Aorta (tissue), 5 donors: ENCODE measurements around the gene GAL3ST1. TPM values are rescaled to one million over a fixed set of nuclear protein-coding genes. Genes with fewer than 3 reads are reported as not detected.

Source experiments
- ATAC-seq: fragments of 200-7000 bp; cut with Tn5 transposase; one replicate; pipeline ENCODE4 v1.9.1; 2022; ENCODE audit warnings: moderate library complexity; ENCODE audit not compliant: low FRiP score
- DNase-seq, 2 donors: peaks; one replicate each; pipeline ENCODE4 v3.0.0-alpha.2; 2020
- H3K27ac ChIP-seq, 2 donors: one replicate each; pipeline ENCODE4 v1.5.1; 2013; ENCODE audit warnings: low read length in 2 of 2, mild to moderate bottlenecking in 2 of 2, moderate library complexity in 2 of 2, control low read depth in 1 of 2, inconsistent platforms in 1 of 2, low read depth in 1 of 2
- H3K27me3 ChIP-seq, 2 donors: one replicate each; pipeline ENCODE4 v1.6.1; 2013; ENCODE audit warnings: control low read depth in 1 of 2, low read length in 1 of 2, mild to moderate bottlenecking in 1 of 2, moderate library complexity in 1 of 2; ENCODE audit not compliant: insufficient read depth in 2 of 2, control insufficient read depth in 1 of 2
- H3K36me3 ChIP-seq, 2 donors: one replicate each; pipeline ENCODE4 v1.6.1; 2013; ENCODE audit warnings: control low read depth in 1 of 2, low read length in 1 of 2, mild to moderate bottlenecking in 1 of 2; ENCODE audit not compliant: insufficient read depth in 2 of 2, control insufficient read depth in 1 of 2
- H3K4me1 ChIP-seq, 2 donors: one replicate each; pipeline ENCODE4 v1.6.1; 2013; ENCODE audit warnings: low read length in 2 of 2, control low read depth in 1 of 2, mild to moderate bottlenecking in 1 of 2, moderate library complexity in 1 of 2; ENCODE audit not compliant: insufficient read depth in 2 of 2, control insufficient read depth in 1 of 2
- H3K4me3 ChIP-seq, 2 donors: one replicate each; pipeline ENCODE4 v1.5.1; 2013; ENCODE audit warnings: low read length in 2 of 2, control low read depth in 1 of 2, mild to moderate bottlenecking in 1 of 2
- H3K9me3 ChIP-seq: one replicate; pipeline ENCODE4 v1.6.1; 2013; ENCODE audit warnings: mild to moderate bottlenecking, low read length; ENCODE audit not compliant: control insufficient read depth
- WGBS, 2 donors: extraction: QIAGEN DNeasy Blood & Tissue Kit; methylation state at CpG; one replicate each; pipeline ENCODE4 v1.1.7; 2013; 5-methylcytosine and 5-hydroxymethylcytosine counted together
- intact Hi-C, 2 donors: fragments of 100-400 bp; cut with DNase I; formaldehyde crosslinking; loops; one replicate each; pipeline versions ENCODE4 v1.14.2 to v1.15.0; 2022
- polyA plus RNA-seq, 2 donors: library from polyadenylated mRNA; stranded (reverse); fragments of 200-250 nt; gene quantifications; one replicate each; pipeline ENCODE4 v1.2.3, GENCODE V29; 2013
- total RNA-seq, 2 donors: library from RNA; stranded (reverse); fragmentation: NEBNext Ultra II Directional; extraction: Animal tissue kit (Norgen Biotek cat#: 25700); gene quantifications; one replicate each; pipeline ENCODE4 v1.2.1, GENCODE V29; 2021
- donor health status: healthy with polysubstance abuse.
- donor health status: Bipolar disorder and iron deficiency.
- donor health status: DM: no; HTN: no; CAD: no.
- donor health status: DM: no; HTN: no; CAD: no.
- donor health status: DM: yes; HTN: yes; CAD: no.

The GAL3ST1 gene
- total and polyA plus RNA-seq, 4 donors, result 1.2 to 9.3 (median 2.6) TPM

DNA sequence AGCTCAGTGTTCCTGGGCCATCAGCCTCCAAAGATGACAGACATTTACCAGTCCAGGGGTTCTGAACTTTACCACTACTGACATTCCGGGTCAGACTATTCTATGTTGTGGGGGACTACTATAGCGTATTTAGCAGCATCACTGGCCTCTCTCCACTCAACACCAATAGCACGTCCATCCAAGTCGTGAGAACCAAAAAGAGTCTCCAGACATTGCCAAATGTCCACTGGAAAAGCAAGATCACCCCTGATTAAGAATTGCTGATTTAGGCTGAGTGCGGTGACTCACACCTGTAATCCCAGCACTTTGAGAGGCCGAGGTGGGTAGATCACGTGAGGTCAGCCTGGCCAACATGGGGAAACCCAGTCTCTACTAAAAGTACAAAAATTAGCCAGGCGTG lies 11.9 kb upstream of the GAL3ST1 start:
- Histone ChIP-seq H3K4me3 (no peak overlapping the region), H3K27me3 (no peaks in the 10 kb centered on the region), H3K4me1 (no peaks in the 10 kb centered on the region), H3K9me3 (no peaks in the 10 kb centered on the region), H3K36me3 (peaks cover 0 to 18% of the 10 kb centered on the region in 2 donors), H3K27ac (no peak overlapping the region)
- no peak for DNase-seq
- ATAC-seq, result no peak
- 92 to 93% methylated on average over 8 of the region's 8 CpGs for WGBS, 2 donors
- intact Hi-C loops, result no loop called here

- no peak overlapping the region for H3K4me3 ChIP-seq
- no peaks in the 10 kb centered on the region for H3K9me3 ChIP-seq
- intact Hi-C loops, result no loop called here
- no peaks in the 10 kb centered on the region for H3K27me3 ChIP-seq
- no peaks in the 10 kb centered on the region for H3K4me1 ChIP-seq
- WGBS, 2 donors, result 92% methylated on average over 15 of the region's 15 CpGs
- no peak for DNase-seq
- no peak overlapping the region for H3K27ac ChIP-seq
- ATAC-seq, result no peak
- peaks cover 0 to 21% of the 10 kb centered on the region in 2 donors for H3K36me3 ChIP-seq
Measured at GRCh38 chr22:30584441-30584840, 10.0 kb upstream of the GAL3ST1 start.

DNA sequence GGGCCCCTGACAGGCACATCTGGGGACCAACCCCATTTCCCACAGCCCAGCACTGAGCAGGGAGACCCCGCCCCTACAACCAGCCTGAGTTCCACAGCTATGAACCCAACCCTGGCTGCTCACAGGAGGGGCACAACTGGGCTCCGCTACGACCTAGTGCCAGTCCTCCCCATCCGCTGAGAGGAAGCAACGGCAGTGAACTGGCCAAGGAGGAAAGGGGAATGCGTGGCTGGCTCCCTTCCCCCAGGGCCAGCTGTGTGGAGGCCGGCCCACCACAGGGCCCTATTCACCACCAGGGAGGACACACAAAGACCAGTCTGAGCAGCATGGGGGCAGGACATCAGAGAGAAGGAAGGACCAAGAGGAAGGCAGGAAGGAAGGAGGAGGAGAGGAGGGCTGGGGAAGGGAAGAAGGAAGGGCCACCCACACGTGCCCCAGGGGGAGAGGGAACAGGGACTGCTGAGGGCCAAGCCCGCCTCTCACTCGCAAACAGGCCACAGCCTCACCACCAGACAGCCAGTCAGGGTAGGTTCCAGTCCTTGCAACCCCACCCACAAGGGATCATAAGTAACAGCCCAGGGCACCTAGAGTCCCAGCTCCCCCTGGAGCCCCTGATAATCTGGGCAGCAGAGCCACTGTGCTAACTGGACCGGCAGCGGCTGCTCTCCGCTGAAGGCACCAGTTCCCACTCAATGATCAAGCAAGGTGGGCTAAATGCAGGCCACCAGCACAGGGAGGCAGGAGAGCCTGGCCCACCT lies 8.5 kb upstream of the GAL3ST1 start:
- intact Hi-C loops, result no loop called here
- no peak for DNase-seq
- 72 to 80% methylated on average over 13 of the region's 13 CpGs for WGBS, 2 donors
- ATAC-seq, result no peak
- Histone ChIP-seq H3K9me3 (no peaks in the 10 kb centered on the region), H3K4me3 (no peak overlapping the region), H3K27ac (no peak overlapping the region), H3K4me1 (no peaks in the 10 kb centered on the region), H3K27me3 (no peaks in the 10 kb centered on the region), H3K36me3 (peaks cover 0 to 23% of the 10 kb centered on the region in 2 donors)

- Histone ChIP-seq H3K27me3 (no peaks in the 10 kb centered on the region), H3K36me3 (peaks cover 0 to 19% of the 10 kb centered on the region in 2 donors), H3K9me3 (no peaks in the 10 kb centered on the region), H3K4me1 (no peaks in the 10 kb centered on the region), H3K27ac (no peak overlapping the region), H3K4me3 (no peak overlapping the region)
- DNase-seq (no peak), ATAC-seq (no peak)
- WGBS, 2 donors, result 74 to 75% methylated on average over 6 of the region's 6 CpGs
- intact Hi-C loops, result no loop called here
Measured at GRCh38 chr22:30582051-30582450, 7.6 kb upstream of the GAL3ST1 start.

DNA sequence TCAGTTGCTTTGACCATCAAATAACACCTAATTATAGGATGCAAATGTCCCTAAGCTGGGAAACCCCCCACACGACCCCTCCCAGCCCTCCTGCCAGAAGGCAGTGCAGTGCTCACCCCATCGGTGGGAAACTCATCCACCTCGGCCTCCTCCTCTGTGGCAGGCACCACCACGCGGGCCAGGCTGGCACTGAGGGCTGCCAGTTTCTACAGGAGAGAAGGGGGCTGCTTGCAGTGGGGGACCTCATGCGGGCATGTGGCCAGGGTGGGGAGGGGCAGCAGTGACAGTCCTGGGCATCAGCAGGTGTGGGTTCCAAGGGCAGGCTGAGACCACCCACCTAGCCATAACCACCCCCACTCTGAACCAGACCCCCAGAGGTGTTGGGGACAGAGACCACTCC lies 6.4 kb upstream of the GAL3ST1 start:
- H3K36me3 ChIP-seq, result peaks cover 0 to 14% of the 10 kb centered on the region in 2 donors
- no peak overlapping the region for H3K4me3 ChIP-seq
- H3K9me3 ChIP-seq, result no peaks in the 10 kb centered on the region
- ATAC-seq (no peak), DNase-seq (no peak)
- H3K27ac ChIP-seq, result no peak overlapping the region
- no peaks in the 10 kb centered on the region for H3K27me3 ChIP-seq
- peaks cover 0 to under 1% of the 10 kb centered on the region in 2 donors for H3K4me1 ChIP-seq
- 84% methylated on average over 6 of the region's 6 CpGs for WGBS, 2 donors
- intact Hi-C loops, result no loop called here

- Histone ChIP-seq H3K27me3 (no peaks in the 10 kb centered on the region), H3K4me1 (peaks cover 0 to 3% of the 10 kb centered on the region in 2 donors), H3K4me3 (no peak overlapping the region), H3K9me3 (no peaks in the 10 kb centered on the region), H3K36me3 (peaks cover 0 to 10% of the 10 kb centered on the region in 2 donors), H3K27ac (no peak overlapping the region)
- DNase-seq (no peak), ATAC-seq (no peak)
- intact Hi-C loops, result no loop called here
- WGBS, 2 donors, result 93 to 94% methylated on average over 12 of the region's 12 CpGs
Measured at GRCh38 chr22:30578481-30578880, 4.0 kb upstream of the GAL3ST1 start.

GRCh38 chr22:30575859-30576258 lies 1.4 kb upstream of the GAL3ST1 start:
- Histone ChIP-seq H3K4me3 (no peak overlapping the region), H3K27me3 (no peaks in the 10 kb centered on the region), H3K9me3 (no peaks in the 10 kb centered on the region), H3K4me1 (peaks cover 0 to 3% of the 10 kb centered on the region in 2 donors), H3K36me3 (peaks cover 0 to 4% of the 10 kb centered on the region in 2 donors), H3K27ac (peak overlapping the region in 1 of 2 donors; percentile 77)
- no peak for ATAC-seq
- 80 to 85% methylated on average over 15 of the region's 15 CpGs for WGBS, 2 donors
- intact Hi-C loops, result no loop called here
- no peak for DNase-seq

DNA sequence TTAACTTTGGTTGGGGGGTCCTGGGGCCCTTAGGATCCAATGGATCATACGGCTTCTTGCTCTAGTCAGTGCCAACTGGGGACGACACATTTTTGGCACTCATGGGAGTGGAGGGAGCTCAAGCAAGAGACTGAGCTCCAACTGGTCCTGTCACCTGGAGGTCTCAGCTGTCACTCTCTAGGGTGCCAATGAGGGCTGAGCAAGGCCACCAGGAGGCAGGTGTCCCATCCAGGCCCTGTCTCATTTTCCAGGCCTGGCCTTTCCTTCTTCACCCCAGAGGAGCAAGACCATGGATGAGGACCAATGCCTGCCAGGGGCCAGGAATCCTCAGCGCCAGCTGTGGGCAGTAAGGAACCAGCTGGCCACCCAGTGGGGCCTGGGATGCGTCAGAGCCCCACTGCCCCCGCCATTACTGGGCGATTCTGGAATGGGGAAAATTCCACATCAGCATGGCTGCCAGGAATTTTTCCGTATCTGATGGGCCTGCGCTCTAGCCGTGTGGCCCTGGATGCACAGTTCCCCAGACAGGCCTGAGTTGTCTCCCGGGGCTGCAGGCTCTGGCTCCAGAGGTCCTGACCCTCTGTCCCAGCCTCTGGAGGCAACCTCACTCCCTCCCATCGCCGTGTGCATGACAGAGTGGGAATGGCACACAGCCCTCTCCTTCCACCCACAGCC lies 669 bp upstream of the GAL3ST1 start:
- H3K4me3 ChIP-seq, result peak overlapping the region; percentile 3 to 24
- intact Hi-C loops, result no loop called here
- 10 to 16% methylated on average over 12 of the region's 12 CpGs for WGBS, 2 donors
- peaks cover 0 to 4% of the 10 kb centered on the region in 2 donors for H3K36me3 ChIP-seq
- ATAC-seq, result peak; percentile 72
- peak overlapping the region in 1 of 2 donors; percentile 77 for H3K27ac ChIP-seq
- no peaks in the 10 kb centered on the region for H3K27me3 ChIP-seq
- H3K4me1 ChIP-seq, result peaks cover 0 to 3% of the 10 kb centered on the region in 2 donors
- DNase-seq, result peak; percentile 81 to 84
- H3K9me3 ChIP-seq, result no peaks in the 10 kb centered on the region
